ENCODE data around the gene INSL6. TPM values are rescaled to one million over a fixed set of nuclear protein-coding genes. Genes with fewer than 3 reads are reported as not detected.

INSL6 gene
- total RNA-seq, 1 donor from 2014 or later: not detected

- TF ChIP-seq CTCF (IDR thresholded peaks at IDR 0.05; ENCODE audit: insufficient read depth, low read length, poor library complexity, severe bottlenecking): no peak
- Histone ChIP-seq H3K4me3 (ENCODE audit: low read depth, low read length) (no peak overlapping the region), H3K27me3 (ENCODE audit: control insufficient read depth, insufficient read depth, low read length) (no peaks in the 10 kb centered on the region), H3K36me3 (ENCODE audit: control insufficient read depth, insufficient read depth, low read length) (peaks cover 1% of the 10 kb centered on the region)
- no peak for DNase-seq (ENCODE audit: low read depth)
Measured at GRCh38 chr9:5113994-5114748, 71.3 kb downstream of the INSL6 start.

Other genes with a start within 250 kb of the INSL6 start
- gene JAK2, start 200.4 kb downstream of the INSL6 start, total RNA-seq: 7.1 and 9.1 TPM in 2 replicates
- not detected in 2 replicates for gene INSL4, start 45.8 kb upstream of the INSL6 start, total RNA-seq
- gene RLN2, start 119.1 kb upstream of the INSL6 start, total RNA-seq: 1.0 and 2.5 TPM in 2 replicates
- gene RLN1, start 154.2 kb upstream of the INSL6 start, total RNA-seq: 0.27 TPM in 1 of 2 replicates, not detected in the other